NB4 (cell line): Measurements from ENCODE around the gene PTGES2.

Experiments
- MYC ChIP-seq: IDR thresholded peaks from 2 replicates; pipeline ENCODE4 v1.6.1; 2011; ENCODE audit warnings: low read depth, low read length
- POLR2A ChIP-seq: IDR thresholded peaks from 2 replicates; pipeline ENCODE4 v1.6.1; 2011; ENCODE audit warnings: mild to moderate bottlenecking; ENCODE audit not compliant: insufficient read length; ENCODE audit errors: extremely low read depth
- TF ChIP-seq, protein P1 (sequence below): IDR thresholded peaks from one replicate; pipeline ENCODE4 v1.5.1; 2012; ENCODE audit warnings: low read depth, low read length
- TF ChIP-seq, protein P2 (sequence below): IDR thresholded peaks from 2 replicates; pipeline ENCODE4 v1.6.1; 2011; ENCODE audit warnings: low read depth, low read length

- TF ChIP-seq, protein P1, sequence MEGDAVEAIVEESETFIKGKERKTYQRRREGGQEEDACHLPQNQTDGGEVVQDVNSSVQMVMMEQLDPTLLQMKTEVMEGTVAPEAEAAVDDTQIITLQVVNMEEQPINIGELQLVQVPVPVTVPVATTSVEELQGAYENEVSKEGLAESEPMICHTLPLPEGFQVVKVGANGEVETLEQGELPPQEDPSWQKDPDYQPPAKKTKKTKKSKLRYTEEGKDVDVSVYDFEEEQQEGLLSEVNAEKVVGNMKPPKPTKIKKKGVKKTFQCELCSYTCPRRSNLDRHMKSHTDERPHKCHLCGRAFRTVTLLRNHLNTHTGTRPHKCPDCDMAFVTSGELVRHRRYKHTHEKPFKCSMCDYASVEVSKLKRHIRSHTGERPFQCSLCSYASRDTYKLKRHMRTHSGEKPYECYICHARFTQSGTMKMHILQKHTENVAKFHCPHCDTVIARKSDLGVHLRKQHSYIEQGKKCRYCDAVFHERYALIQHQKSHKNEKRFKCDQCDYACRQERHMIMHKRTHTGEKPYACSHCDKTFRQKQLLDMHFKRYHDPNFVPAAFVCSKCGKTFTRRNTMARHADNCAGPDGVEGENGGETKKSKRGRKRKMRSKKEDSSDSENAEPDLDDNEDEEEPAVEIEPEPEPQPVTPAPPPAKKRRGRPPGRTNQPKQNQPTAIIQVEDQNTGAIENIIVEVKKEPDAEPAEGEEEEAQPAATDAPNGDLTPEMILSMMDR: no peak
- TF ChIP-seq, protein P2, sequence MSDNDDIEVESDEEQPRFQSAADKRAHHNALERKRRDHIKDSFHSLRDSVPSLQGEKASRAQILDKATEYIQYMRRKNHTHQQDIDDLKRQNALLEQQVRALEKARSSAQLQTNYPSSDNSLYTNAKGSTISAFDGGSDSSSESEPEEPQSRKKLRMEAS: no peak
- no peak for TF ChIP-seq POLR2A
- TF ChIP-seq MYC: no peak
Observed at GRCh38 chr9:128145536-128145935, 18.0 kb upstream of the PTGES2 start.
